Endodermal cell (in vitro differentiated cells): ENCODE measurements around the gene CMTR1. TPM values are rescaled to one million over a fixed set of nuclear protein-coding genes. Genes with fewer than 3 reads are reported as not detected.

ENCODE experiments used
- DNase-seq: peaks from one replicate; pipeline ENCODE4 v3.0.0-alpha.2; 2017
- H3K27ac ChIP-seq: 2 replicates; pipeline ENCODE4 v1.5.1; 2013; ENCODE audit warnings: mild to moderate bottlenecking, low read depth, low read length, moderate library complexity
- H3K27me3 ChIP-seq: 2 replicates; pipeline ENCODE4 v1.6.1; 2013; ENCODE audit warnings: mild to moderate bottlenecking, low read length, moderate library complexity; ENCODE audit not compliant: insufficient read depth, control insufficient read depth, poor library complexity, severe bottlenecking
- H3K36me3 ChIP-seq: 2 replicates; pipeline ENCODE4 v1.7.0; 2013; ENCODE audit warnings: mild to moderate bottlenecking, low read length, moderate library complexity; ENCODE audit not compliant: control insufficient read depth, insufficient read depth
- H3K4me1 ChIP-seq: one replicate; pipeline ENCODE4 v1.7.0; 2013; ENCODE audit warnings: low read length; ENCODE audit not compliant: control insufficient read depth, insufficient read depth
- H3K4me3 ChIP-seq: 2 replicates; pipeline ENCODE4 v1.5.1; 2013; ENCODE audit warnings: mild to moderate bottlenecking, low read length, moderate library complexity
- H3K9ac ChIP-seq: 2 replicates; pipeline ENCODE4 v1.6.1; 2013; ENCODE audit warnings: mild to moderate bottlenecking, low read length, moderate library complexity; ENCODE audit not compliant: poor library complexity, severe bottlenecking; ENCODE audit errors: extremely low read depth
- H3K9me3 ChIP-seq: 2 replicates; pipeline ENCODE4 v1.6.1; 2013; ENCODE audit warnings: mild to moderate bottlenecking, low read length, moderate library complexity; ENCODE audit not compliant: control insufficient read depth
- H3K27ac Mint-ChIP-seq: 2 replicates; pipeline ENCODE4 v1.8.0; 2020; ENCODE audit warnings: mixed read lengths
- H3K27me3 Mint-ChIP-seq: 2 replicates; pipeline ENCODE4 v1.8.0; 2021; ENCODE audit warnings: mild to moderate bottlenecking, mixed read lengths; ENCODE audit not compliant: insufficient read depth
- H3K36me3 Mint-ChIP-seq: 2 replicates; pipeline ENCODE4 v1.8.0; 2020; ENCODE audit warnings: low read depth, mixed read lengths
- H3K4me1 Mint-ChIP-seq: 2 replicates; pipeline ENCODE4 v1.8.0; 2020; ENCODE audit warnings: mixed read lengths
- H3K4me3 Mint-ChIP-seq: 2 replicates; pipeline ENCODE4 v1.8.0; 2020; ENCODE audit warnings: mild to moderate bottlenecking, moderate library complexity, mixed read lengths
- H3K9me3 Mint-ChIP-seq: 2 replicates; pipeline ENCODE4 v1.8.0; 2020; ENCODE audit warnings: mild to moderate bottlenecking, mixed read lengths
- WGBS, 2 experiments: methylation state at CpG; one replicate each; pipeline versions ENCODE4 v1.1.5 to v1.1.7; 2013; ENCODE audit warnings: missing lambda C conversion rate in 2 of 2, mixed read lengths in 1 of 2; ENCODE audit not compliant: insufficient coverage in 1 of 2, insufficient read length in 1 of 2; 5-methylcytosine and 5-hydroxymethylcytosine counted together
- total RNA-seq, 2 donors: library from RNA; stranded (reverse); fragmentation: NEBNext Ultra II Directional in 1 of 2; extraction: Animal tissue kit (Norgen Biotek cat#: 25700) in 1 of 2; gene quantifications; 2 replicates in 1 of 2; 3 replicates in 1 of 2; pipeline ENCODE4 v1.2.1, GENCODE V29; 2021
- TF ChIP-seq, protein P1 (sequence below): fragments of 200-600 bp; sonication (generic); conservative IDR thresholded peaks from 2 replicates; pipeline ENCODE4 v1.5.0; 2021; ENCODE audit warnings: antibody characterized with exemption, mild to moderate bottlenecking

The CMTR1 gene
- total RNA-seq, 2 donors from 2014 or later: 62.0 to 91.6 TPM

DNA sequence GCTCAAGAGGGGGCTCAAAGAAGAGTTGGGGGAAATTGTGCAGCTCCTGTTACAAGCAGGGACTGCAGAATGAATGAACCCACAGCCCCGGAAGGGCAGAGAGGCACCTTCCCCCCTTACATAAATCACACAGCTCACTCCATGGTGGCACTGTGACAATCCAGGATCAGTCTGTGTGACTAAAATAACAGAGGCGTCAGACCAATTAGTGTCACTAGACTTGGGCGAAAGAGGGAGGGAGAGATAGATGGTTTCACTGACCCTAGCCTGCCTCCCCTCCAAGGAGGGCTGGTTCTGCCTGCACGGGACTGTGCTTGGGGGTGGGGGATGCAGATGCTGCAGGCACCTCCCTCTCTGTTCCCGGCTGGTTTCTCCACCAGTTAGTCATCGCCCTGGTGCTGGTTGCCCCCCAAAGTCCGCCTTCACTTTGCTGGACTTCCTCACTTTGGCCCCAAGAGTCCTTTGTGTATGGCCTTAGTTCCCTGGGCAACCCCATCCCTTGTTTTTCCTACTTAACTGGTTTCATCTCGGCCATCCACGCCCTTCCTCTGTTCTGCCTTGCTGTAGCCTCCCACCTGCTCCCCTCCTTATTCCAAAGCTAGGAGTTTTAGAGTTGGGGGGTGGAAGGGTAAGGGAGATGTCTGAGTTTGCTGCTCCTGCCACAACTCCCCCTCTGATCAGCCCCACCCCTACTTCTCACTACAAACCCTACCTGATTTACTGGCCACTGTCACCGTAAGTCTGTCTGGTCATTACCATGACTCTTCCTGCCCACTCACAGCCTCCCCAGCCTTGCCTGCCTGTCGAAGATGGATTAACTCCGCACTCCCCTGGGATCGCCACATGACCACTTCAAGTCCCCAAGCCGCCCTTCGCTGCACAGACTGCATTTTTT lies 48.9 kb downstream of the CMTR1 start:
- Histone ChIP-seq H3K4me1 (peaks cover 25% of the 10 kb centered on the region), H3K4me3 (no peak overlapping the region), H3K27me3 (no peaks in the 10 kb centered on the region), H3K27ac (peak overlapping the region; percentile 86), H3K9me3 (no peaks in the 10 kb centered on the region), H3K36me3 (peaks cover 47% of the 10 kb centered on the region), H3K9ac (no peak overlapping the region)
- Mint-ChIP-seq H3K4me3 (no peak overlapping the region), H3K4me1 (peaks cover 27% of the 10 kb centered on the region), H3K9me3 (no peaks in the 10 kb centered on the region), H3K27ac (peak overlapping the region; percentile 58), H3K27me3 (no peaks in the 10 kb centered on the region), H3K36me3 (peaks cover 51% of the 10 kb centered on the region)
- DNase-seq: peak; percentile 37
- TF ChIP-seq, protein P1, sequence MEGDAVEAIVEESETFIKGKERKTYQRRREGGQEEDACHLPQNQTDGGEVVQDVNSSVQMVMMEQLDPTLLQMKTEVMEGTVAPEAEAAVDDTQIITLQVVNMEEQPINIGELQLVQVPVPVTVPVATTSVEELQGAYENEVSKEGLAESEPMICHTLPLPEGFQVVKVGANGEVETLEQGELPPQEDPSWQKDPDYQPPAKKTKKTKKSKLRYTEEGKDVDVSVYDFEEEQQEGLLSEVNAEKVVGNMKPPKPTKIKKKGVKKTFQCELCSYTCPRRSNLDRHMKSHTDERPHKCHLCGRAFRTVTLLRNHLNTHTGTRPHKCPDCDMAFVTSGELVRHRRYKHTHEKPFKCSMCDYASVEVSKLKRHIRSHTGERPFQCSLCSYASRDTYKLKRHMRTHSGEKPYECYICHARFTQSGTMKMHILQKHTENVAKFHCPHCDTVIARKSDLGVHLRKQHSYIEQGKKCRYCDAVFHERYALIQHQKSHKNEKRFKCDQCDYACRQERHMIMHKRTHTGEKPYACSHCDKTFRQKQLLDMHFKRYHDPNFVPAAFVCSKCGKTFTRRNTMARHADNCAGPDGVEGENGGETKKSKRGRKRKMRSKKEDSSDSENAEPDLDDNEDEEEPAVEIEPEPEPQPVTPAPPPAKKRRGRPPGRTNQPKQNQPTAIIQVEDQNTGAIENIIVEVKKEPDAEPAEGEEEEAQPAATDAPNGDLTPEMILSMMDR: no peak
- 81 to 86% methylated on average over 6 to 15 of the region's 15 CpGs for WGBS, 2 experiments

DNA sequence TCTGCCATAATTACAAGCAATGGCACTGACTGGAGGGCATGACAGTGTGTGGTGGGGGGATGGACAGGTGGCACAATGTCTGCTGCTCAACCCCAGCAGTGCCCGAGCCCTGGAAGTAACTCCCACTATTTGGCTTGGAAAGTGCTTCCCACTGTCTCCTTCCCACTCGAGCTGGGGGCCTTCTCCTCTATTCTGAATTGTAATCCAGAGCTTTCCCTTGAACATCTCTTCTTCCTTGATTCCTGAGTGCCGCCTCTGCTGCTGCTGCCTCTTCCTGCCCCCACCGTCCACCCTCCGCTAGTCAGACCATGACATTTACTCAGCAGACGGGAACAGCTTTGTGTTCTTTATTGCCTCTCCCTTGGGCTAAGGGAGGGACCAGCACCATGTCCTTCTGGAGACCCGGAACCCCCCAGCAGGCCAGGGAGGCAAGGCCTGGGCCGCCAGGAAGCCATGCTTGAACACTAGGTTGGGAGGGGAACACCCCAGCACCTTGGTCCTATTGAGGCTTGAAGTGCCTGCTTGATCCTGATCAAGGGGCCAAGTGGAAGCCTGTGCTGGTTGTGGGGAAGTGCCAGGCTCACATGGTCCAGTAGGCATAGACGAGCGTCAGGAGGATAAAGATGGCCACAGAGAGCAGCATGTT lies 49.7 kb downstream of the CMTR1 start:
- peaks cover 42% of the 10 kb centered on the region for H3K36me3 ChIP-seq
- Mint-ChIP-seq H3K9me3 (no peaks in the 10 kb centered on the region), H3K27ac (peak overlapping the region; percentile 58), H3K4me3 (no peak overlapping the region), H3K27me3 (no peaks in the 10 kb centered on the region), H3K4me1 (peaks cover 29% of the 10 kb centered on the region), H3K36me3 (peaks cover 44% of the 10 kb centered on the region)
- H3K9me3 ChIP-seq: no peaks in the 10 kb centered on the region
- no peak overlapping the region for H3K9ac ChIP-seq
- H3K27me3 ChIP-seq: no peaks in the 10 kb centered on the region
- H3K4me3 ChIP-seq: no peak overlapping the region
- 89 to 94% methylated on average over 9 to 10 of the region's 10 CpGs for WGBS, 2 experiments
- peak overlapping the region; percentile 8 for H3K27ac ChIP-seq
- DNase-seq: peak; percentile 32
- TF ChIP-seq, protein P1: no peak
- peaks cover 25% of the 10 kb centered on the region for H3K4me1 ChIP-seq

DNA sequence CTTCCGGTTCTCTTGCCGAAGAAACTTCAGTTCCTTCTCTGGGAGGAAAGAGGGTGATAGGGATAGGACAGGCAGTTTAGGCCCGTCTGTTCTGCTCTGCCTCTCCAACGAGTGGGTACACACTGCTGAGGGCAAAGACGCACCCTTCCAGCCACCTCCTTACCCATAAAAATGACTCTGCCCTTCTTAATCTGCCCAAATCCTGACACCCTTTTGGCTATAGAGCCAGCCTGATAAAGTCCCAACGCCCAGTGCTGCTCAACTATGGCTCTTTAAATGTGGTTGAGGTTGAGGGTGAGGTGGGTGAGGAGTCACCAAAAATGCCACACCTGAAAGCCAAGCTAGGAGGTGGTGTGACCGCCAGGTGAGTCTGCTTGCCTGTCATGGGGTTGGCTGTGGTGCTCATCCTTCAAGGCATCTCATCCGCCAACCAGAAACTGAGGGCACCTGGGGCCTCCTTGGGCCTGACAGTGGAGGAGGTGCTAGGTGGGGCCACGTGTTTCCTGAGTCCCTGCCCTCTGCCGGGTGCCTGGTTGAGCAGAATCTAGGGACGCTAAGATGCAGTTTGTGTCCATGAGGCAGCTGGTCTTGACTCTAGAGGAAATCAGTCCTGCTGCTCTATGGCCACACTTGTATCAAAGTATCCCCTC lies 50.4 kb downstream of the CMTR1 start:
- Mint-ChIP-seq H3K27me3 (no peaks in the 10 kb centered on the region), H3K36me3 (peaks cover 43% of the 10 kb centered on the region), H3K27ac (no peak overlapping the region), H3K4me1 (peaks cover 35% of the 10 kb centered on the region), H3K9me3 (peaks cover 2% of the 10 kb centered on the region), H3K4me3 (no peak overlapping the region)
- Histone ChIP-seq H3K27ac (peak overlapping the region; percentile 8), H3K9me3 (no peaks in the 10 kb centered on the region), H3K27me3 (no peaks in the 10 kb centered on the region), H3K4me3 (no peak overlapping the region), H3K36me3 (peaks cover 42% of the 10 kb centered on the region), H3K9ac (no peak overlapping the region), H3K4me1 (peaks cover 25% of the 10 kb centered on the region)
- WGBS, 2 experiments: 93 to 97% methylated on average over 7 to 11 of the region's 11 CpGs
- TF ChIP-seq, protein P1: no peak
- DNase-seq: peak; percentile 41
